Ovary (tissue), 3 donors: Measurements from ENCODE around the gene MEF2C.

Experiments used
- CTCF ChIP-seq, 3 donors: fragments of 450-650 bp in 2 of 3; fragments of 200-600 bp in 1 of 3; IDR thresholded peaks; one replicate each; pipeline versions ENCODE4 v1.5.1 to v1.8.0; 2016 to 2022; ENCODE audit warnings: antibody characterized with exemption in 3 of 3, mild to moderate bottlenecking in 1 of 3
- EP300 ChIP-seq: sonication (generic); formaldehyde crosslinking; IDR thresholded peaks from one replicate; pipeline ENCODE4 v1.6.1; 2017; ENCODE audit warnings: antibody characterized with exemption
- POLR2A ChIP-seq: fragments of 450-650 bp; IDR thresholded peaks from one replicate; pipeline ENCODE4 v1.6.1; 2017; ENCODE audit warnings: antibody characterized with exemption, mild to moderate bottlenecking, moderate library complexity
- donor health status: DM: no; HTN: no; CAD: no.

DNA sequence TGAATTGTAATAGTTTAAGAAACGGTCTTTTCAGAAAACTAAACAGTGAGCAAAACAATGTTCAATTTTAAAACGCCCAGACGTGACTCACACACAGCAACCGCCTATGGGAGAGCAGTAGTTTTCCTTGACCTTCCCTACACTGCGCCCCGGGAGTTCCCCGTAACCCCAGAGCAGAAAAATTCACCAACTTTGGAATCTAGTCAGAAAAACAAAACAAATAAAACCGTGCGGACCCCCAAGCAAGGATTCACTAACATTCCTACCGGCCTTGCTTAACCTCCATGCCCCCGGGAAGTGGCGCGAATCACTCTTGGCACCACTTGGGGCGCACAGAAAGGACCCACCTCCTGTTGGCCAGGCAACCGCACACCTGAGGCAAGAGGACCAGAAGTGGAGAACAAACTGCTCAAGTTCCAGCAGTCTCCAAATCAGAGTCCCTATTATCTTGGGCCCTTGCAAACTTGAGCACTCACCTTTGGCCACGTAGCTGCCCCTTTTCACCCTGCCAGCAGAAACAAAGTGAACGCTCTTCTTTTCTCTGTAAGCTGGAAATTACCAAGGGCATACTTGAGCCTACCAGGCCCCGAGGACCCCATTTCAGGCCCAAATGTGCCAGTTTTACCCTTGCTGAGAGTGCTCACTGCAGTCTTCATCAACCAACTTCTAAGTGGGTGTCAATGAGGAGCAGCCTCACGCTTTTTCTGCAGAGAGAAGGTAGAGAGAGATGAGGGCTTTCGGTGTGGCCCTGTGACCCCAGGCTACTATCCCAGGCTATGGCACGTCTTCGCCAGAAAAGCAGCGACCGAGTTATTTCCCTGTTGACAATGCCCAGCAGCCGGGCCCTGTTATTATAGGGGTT is 189.7 kb downstream of the MEF2C start:
- TF ChIP-seq POLR2A (no peak), CTCF (IDR thresholded peaks at IDR 0.05) (no peak), EP300 (no peak)
